Measurements from ENCODE around the gene DOK3.
A peak's percentile ranks its signal among the peaks of the same experiment; 100 is the strongest.
"Not testable (repeated sequence)": the region's sequence is repeated elsewhere in the genome, so short reads cannot be mapped to it uniquely, and the experiment has no call there.

DOK3 gene

GRCh38 chr5:177545487-177546257 lies 36.0 kb upstream of the DOK3 start:
- peaks cover 21% of the 10 kb centered on the region for H3K4me1 ChIP-seq (ENCODE audit: control insufficient read depth, insufficient read depth, low read length)

GRCh38 chr5:177542816-177543465 lies 33.3 kb upstream of the DOK3 start:
- H3K27ac ChIP-seq (ENCODE audit: low read depth, low read length): no peak overlapping the region

More at GRCh38 chr5:177545487-177546257, 36.0 kb upstream of the DOK3 start:
- Histone ChIP-seq H3K4me3 (ENCODE audit: low read length) (no peak overlapping the region), H3K27me3 (ENCODE audit: control insufficient read depth, insufficient read depth, low read length) (no peaks in the 10 kb centered on the region), H3K36me3 (ENCODE audit: control insufficient read depth, insufficient read depth, low read length) (peaks cover 4% of the 10 kb centered on the region), H3K9ac (ENCODE audit: low read length) (no peak overlapping the region), H3K27ac (ENCODE audit: low read depth, low read length) (peak overlapping the region; percentile 58)

GRCh38 chr5:177540438-177540837 lies 30.8 kb upstream of the DOK3 start:
- H3K27ac ChIP-seq (ENCODE audit: low read depth, low read length): no peak overlapping the region
- H3K4me3 ChIP-seq (ENCODE audit: low read length): no peak overlapping the region
- peaks cover 12% of the 10 kb centered on the region for H3K36me3 ChIP-seq (ENCODE audit: control insufficient read depth, insufficient read depth, low read length)
- H3K9ac ChIP-seq (ENCODE audit: low read length): no peak overlapping the region
- peaks cover 30% of the 10 kb centered on the region for H3K4me1 ChIP-seq (ENCODE audit: control insufficient read depth, insufficient read depth, low read length)
- H3K27me3 ChIP-seq (ENCODE audit: control insufficient read depth, insufficient read depth, low read length): no peaks in the 10 kb centered on the region

More at GRCh38 chr5:177542816-177543465, 33.3 kb upstream of the DOK3 start:
- Histone ChIP-seq H3K36me3 (ENCODE audit: control insufficient read depth, insufficient read depth, low read length) (peaks cover 3% of the 10 kb centered on the region), H3K4me1 (ENCODE audit: control insufficient read depth, insufficient read depth, low read length) (peaks cover 32% of the 10 kb centered on the region), H3K9ac (ENCODE audit: low read length) (no peak overlapping the region), H3K27me3 (ENCODE audit: control insufficient read depth, insufficient read depth, low read length) (no peaks in the 10 kb centered on the region), H3K4me3 (ENCODE audit: low read length) (no peak overlapping the region)

GRCh38 chr5:177539411-177539810 lies 29.8 kb upstream of the DOK3 start:
- no peak overlapping the region for H3K9ac ChIP-seq (ENCODE audit: low read length)
- H3K4me3 ChIP-seq (ENCODE audit: low read length): no peak overlapping the region
- H3K27ac ChIP-seq (ENCODE audit: low read depth, low read length): no peak overlapping the region
- H3K36me3 ChIP-seq (ENCODE audit: control insufficient read depth, insufficient read depth, low read length): peaks cover 12% of the 10 kb centered on the region
- no peaks in the 10 kb centered on the region for H3K27me3 ChIP-seq (ENCODE audit: control insufficient read depth, insufficient read depth, low read length)
- peaks cover 32% of the 10 kb centered on the region for H3K4me1 ChIP-seq (ENCODE audit: control insufficient read depth, insufficient read depth, low read length)

GRCh38 chr5:177538876-177539275 lies 29.2 kb upstream of the DOK3 start:
- no peak overlapping the region for H3K9ac ChIP-seq (ENCODE audit: low read length)
- H3K4me3 ChIP-seq (ENCODE audit: low read length): no peak overlapping the region
- H3K27ac ChIP-seq (ENCODE audit: low read depth, low read length): no peak overlapping the region
- H3K27me3 ChIP-seq (ENCODE audit: control insufficient read depth, insufficient read depth, low read length): no peaks in the 10 kb centered on the region
- peaks cover 14% of the 10 kb centered on the region for H3K36me3 ChIP-seq (ENCODE audit: control insufficient read depth, insufficient read depth, low read length)
- H3K4me1 ChIP-seq (ENCODE audit: control insufficient read depth, insufficient read depth, low read length): peaks cover 32% of the 10 kb centered on the region

- peaks cover 32% of the 10 kb centered on the region for H3K4me1 ChIP-seq (ENCODE audit: control insufficient read depth, insufficient read depth, low read length)
- peak overlapping the region; percentile 29 for H3K27ac ChIP-seq (ENCODE audit: low read depth, low read length)
- peaks cover 21% of the 10 kb centered on the region for H3K36me3 ChIP-seq (ENCODE audit: control insufficient read depth, insufficient read depth, low read length)
- H3K27me3 ChIP-seq (ENCODE audit: control insufficient read depth, insufficient read depth, low read length): no peaks in the 10 kb centered on the region
- no peak overlapping the region for H3K4me3 ChIP-seq (ENCODE audit: low read length)
- H3K9ac ChIP-seq (ENCODE audit: low read length): no peak overlapping the region
Measured at GRCh38 chr5:177537389-177538361, 28.0 kb upstream of the DOK3 start.

- H3K27ac ChIP-seq (ENCODE audit: low read depth, low read length): no peak overlapping the region
Measured at GRCh38 chr5:177536386-177536785, 26.8 kb upstream of the DOK3 start.

GRCh38 chr5:177535125-177535524 lies 25.5 kb upstream of the DOK3 start:
- Histone ChIP-seq H3K36me3 (ENCODE audit: control insufficient read depth, insufficient read depth, low read length) (peaks cover 37% of the 10 kb centered on the region), H3K9ac (ENCODE audit: low read length) (no peak overlapping the region), H3K4me3 (ENCODE audit: low read length) (no peak overlapping the region), H3K27me3 (ENCODE audit: control insufficient read depth, insufficient read depth, low read length) (no peaks in the 10 kb centered on the region), H3K27ac (ENCODE audit: low read depth, low read length) (no peak overlapping the region), H3K4me1 (ENCODE audit: control insufficient read depth, insufficient read depth, low read length) (peaks cover 32% of the 10 kb centered on the region)

More at GRCh38 chr5:177536386-177536785, 26.8 kb upstream of the DOK3 start:
- Histone ChIP-seq H3K4me1 (ENCODE audit: control insufficient read depth, insufficient read depth, low read length) (peaks cover 32% of the 10 kb centered on the region), H3K36me3 (ENCODE audit: control insufficient read depth, insufficient read depth, low read length) (peaks cover 30% of the 10 kb centered on the region), H3K27me3 (ENCODE audit: control insufficient read depth, insufficient read depth, low read length) (no peaks in the 10 kb centered on the region), H3K9ac (ENCODE audit: low read length) (no peak overlapping the region), H3K4me3 (ENCODE audit: low read length) (no peak overlapping the region)

GRCh38 chr5:177534433-177534832 lies 24.8 kb upstream of the DOK3 start:
- H3K27me3 ChIP-seq (ENCODE audit: control insufficient read depth, insufficient read depth, low read length); H3K4me3 ChIP-seq (ENCODE audit: low read length); H3K9ac ChIP-seq (ENCODE audit: low read length); H3K27ac ChIP-seq (ENCODE audit: low read depth, low read length): not testable (repeated sequence)
- Histone ChIP-seq H3K36me3 (ENCODE audit: control insufficient read depth, insufficient read depth, low read length) (peaks cover 43% of the 10 kb centered on the region), H3K4me1 (ENCODE audit: control insufficient read depth, insufficient read depth, low read length) (peaks cover 31% of the 10 kb centered on the region)

GRCh38 chr5:177531209-177531940 lies 21.7 kb upstream of the DOK3 start:
- no peaks in the 10 kb centered on the region for H3K27me3 ChIP-seq (ENCODE audit: control insufficient read depth, insufficient read depth, low read length)
- H3K27ac ChIP-seq (ENCODE audit: low read depth, low read length): no peak overlapping the region
- peaks cover 4% of the 10 kb centered on the region for H3K4me1 ChIP-seq (ENCODE audit: control insufficient read depth, insufficient read depth, low read length)
- H3K4me3 ChIP-seq (ENCODE audit: low read length): no peak overlapping the region
- peaks cover 52% of the 10 kb centered on the region for H3K36me3 ChIP-seq (ENCODE audit: control insufficient read depth, insufficient read depth, low read length)
- no peak overlapping the region for H3K9ac ChIP-seq (ENCODE audit: low read length)

- no peak overlapping the region for H3K4me3 ChIP-seq (ENCODE audit: low read length)
- no peak overlapping the region for H3K9ac ChIP-seq (ENCODE audit: low read length)
- H3K27ac ChIP-seq (ENCODE audit: low read depth, low read length): no peak overlapping the region
- no peaks in the 10 kb centered on the region for H3K27me3 ChIP-seq (ENCODE audit: control insufficient read depth, insufficient read depth, low read length)
- peaks cover 2% of the 10 kb centered on the region for H3K4me1 ChIP-seq (ENCODE audit: control insufficient read depth, insufficient read depth, low read length)
- H3K36me3 ChIP-seq (ENCODE audit: control insufficient read depth, insufficient read depth, low read length): peaks cover 51% of the 10 kb centered on the region
Measured at GRCh38 chr5:177530638-177531037, 21.0 kb upstream of the DOK3 start.

Measured in rectal smooth muscle tissue (tissue), 1 donor.